Muscle layer of colon (tissue), 2 donors: ENCODE data around the gene FOXC1.

Experiments used
- H3K27ac ChIP-seq: one replicate; pipeline ENCODE4 v1.7.0; 2013; ENCODE audit warnings: low read depth, mild to moderate bottlenecking, low read length, moderate library complexity
- H3K27me3 ChIP-seq, 2 donors: one replicate each; pipeline ENCODE4 v1.7.0; 2013; ENCODE audit warnings: low read length in 2 of 2, mild to moderate bottlenecking in 2 of 2; ENCODE audit not compliant: insufficient read depth in 2 of 2, control insufficient read depth in 1 of 2
- H3K36me3 ChIP-seq: one replicate; pipeline ENCODE4 v1.7.0; 2013; ENCODE audit warnings: mild to moderate bottlenecking, low read length; ENCODE audit not compliant: insufficient read depth
- H3K4me1 ChIP-seq: one replicate; pipeline ENCODE4 v1.7.0; 2013; ENCODE audit warnings: mild to moderate bottlenecking, low read length; ENCODE audit not compliant: insufficient read depth
- H3K4me3 ChIP-seq, 2 donors: one replicate each; pipeline ENCODE4 v1.7.0; 2013; ENCODE audit warnings: low read length in 2 of 2, low read depth in 1 of 2, mild to moderate bottlenecking in 1 of 2, moderate library complexity in 1 of 2
- H3K9ac ChIP-seq: one replicate; pipeline ENCODE4 v1.7.0; 2013; ENCODE audit warnings: low read length
- H3K9me3 ChIP-seq: one replicate; pipeline ENCODE4 v1.7.0; 2013; ENCODE audit warnings: mild to moderate bottlenecking, low read length
- donor health status: abdominal sarcoma.
- donor health status: Adenocarcinoma of cecum.

Gene FOXC1

DNA sequence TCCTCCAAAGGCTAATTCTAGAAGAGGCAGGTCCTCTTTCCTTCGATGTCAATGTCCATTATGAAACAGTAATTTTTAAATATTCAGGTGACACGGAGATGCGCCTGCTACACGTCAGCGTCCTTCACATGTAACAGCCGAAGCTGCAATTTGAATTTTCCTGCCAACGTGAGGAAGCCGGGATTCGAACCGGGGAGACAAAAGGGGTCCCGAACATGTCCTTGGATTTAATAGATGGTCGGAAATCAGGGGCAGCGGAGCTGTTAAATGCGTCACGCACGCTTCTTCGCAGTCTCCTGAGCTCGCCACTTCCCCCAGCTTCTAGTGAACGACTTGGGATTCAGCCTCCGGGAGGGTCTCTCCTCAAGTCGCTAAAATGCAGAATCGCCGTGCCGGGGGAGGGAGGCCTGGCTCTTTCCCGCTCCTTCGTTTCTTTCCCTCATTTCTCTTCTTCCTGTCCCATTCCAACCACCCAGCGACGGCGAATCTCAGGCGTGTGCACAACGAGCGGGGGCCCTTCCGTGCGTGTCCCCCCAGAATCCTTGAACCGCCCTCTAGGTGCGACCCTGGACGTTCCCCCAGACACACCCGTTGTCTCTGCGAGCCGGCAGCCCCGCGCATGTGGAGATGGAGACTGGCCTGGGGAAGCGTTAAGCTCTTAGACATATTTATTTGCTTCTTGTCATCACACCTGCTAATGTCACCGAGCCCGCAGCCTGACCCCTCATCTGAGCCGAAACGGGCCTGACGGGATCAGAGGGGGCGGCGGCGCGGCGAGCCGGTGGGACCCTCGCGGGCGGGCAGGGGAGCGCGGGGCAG lies 1.3 kb upstream of the FOXC1 start:
- no peak overlapping the region for H3K27ac ChIP-seq
- H3K4me1 ChIP-seq: peaks cover 6% of the 10 kb centered on the region

DNA sequence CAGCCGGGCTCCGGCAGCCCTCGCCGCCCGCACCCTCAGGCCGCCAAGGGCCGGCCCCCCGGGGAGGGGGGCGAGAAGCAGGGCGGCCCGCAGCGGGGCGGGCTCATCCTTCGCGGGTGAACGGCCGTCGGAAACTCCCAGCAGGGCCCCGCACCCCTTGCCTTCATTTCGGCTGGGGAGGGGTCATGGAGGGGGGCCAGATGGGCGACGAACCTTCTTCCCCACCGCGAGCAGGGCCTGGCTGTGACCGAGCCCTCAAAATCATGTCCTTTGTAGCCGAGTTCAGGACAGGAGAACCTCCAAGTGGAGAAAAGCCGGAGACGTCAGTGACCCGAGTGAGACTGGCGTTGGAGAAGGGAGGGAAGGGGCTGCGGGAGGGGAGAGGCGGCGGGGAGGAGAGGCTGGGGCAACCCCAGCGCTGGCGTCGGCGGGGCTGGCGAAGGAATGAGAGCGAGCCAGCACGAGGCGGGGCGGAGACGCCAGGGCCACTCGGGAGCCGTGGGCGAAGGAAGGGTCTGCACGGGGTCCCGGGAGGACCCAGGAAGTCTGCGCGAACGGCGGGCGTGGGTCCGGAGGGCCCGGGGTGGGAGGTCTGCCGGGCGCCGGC lies 571 bp upstream of the FOXC1 start:
- H3K4me3 ChIP-seq: peak overlapping the region in 1 of 2 donors; percentile 36
- no peaks in the 10 kb centered on the region for H3K36me3 ChIP-seq
- peaks cover 6% of the 10 kb centered on the region for H3K4me1 ChIP-seq
- peaks cover 65 to 85% of the 10 kb centered on the region in 2 donors for H3K27me3 ChIP-seq
- no peak overlapping the region for H3K9ac ChIP-seq
- no peaks in the 10 kb centered on the region for H3K9me3 ChIP-seq
- H3K27ac ChIP-seq: no peak overlapping the region

More for the DNA sequence above, 1.3 kb upstream of the FOXC1 start:
- H3K9me3 ChIP-seq: no peaks in the 10 kb centered on the region
- H3K27me3 ChIP-seq: peaks cover 58 to 85% of the 10 kb centered on the region in 2 donors
- no peaks in the 10 kb centered on the region for H3K36me3 ChIP-seq
- H3K9ac ChIP-seq: no peak overlapping the region
- H3K4me3 ChIP-seq: no peak overlapping the region

DNA sequence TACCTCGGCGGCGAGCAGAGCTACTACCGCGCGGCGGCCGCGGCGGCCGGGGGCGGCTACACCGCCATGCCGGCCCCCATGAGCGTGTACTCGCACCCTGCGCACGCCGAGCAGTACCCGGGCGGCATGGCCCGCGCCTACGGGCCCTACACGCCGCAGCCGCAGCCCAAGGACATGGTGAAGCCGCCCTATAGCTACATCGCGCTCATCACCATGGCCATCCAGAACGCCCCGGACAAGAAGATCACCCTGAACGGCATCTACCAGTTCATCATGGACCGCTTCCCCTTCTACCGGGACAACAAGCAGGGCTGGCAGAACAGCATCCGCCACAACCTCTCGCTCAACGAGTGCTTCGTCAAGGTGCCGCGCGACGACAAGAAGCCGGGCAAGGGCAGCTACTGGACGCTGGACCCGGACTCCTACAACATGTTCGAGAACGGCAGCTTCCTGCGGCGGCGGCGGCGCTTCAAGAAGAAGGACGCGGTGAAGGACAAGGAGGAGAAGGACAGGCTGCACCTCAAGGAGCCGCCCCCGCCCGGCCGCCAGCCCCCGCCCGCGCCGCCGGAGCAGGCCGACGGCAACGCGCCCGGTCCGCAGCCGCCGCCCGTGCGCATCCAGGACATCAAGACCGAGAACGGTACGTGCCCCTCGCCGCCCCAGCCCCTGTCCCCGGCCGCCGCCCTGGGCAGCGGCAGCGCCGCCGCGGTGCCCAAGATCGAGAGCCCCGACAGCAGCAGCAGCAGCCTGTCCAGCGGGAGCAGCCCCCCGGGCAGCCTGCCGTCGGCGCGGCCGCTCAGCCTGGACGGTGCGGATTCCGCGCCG lies 994 bp downstream of the FOXC1 start:
- Histone ChIP-seq H3K27ac (no peak overlapping the region), H3K4me3 (peak overlapping the region in 1 of 2 donors; percentile 14), H3K9me3 (no peaks in the 10 kb centered on the region), H3K36me3 (no peaks in the 10 kb centered on the region), H3K27me3 (peaks cover 65 to 85% of the 10 kb centered on the region in 2 donors), H3K4me1 (peaks cover 6% of the 10 kb centered on the region), H3K9ac (no peak overlapping the region)

DNA sequence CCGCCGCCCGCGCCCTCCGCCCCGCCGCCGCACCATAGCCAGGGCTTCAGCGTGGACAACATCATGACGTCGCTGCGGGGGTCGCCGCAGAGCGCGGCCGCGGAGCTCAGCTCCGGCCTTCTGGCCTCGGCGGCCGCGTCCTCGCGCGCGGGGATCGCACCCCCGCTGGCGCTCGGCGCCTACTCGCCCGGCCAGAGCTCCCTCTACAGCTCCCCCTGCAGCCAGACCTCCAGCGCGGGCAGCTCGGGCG lies 1.5 kb downstream of the FOXC1 start:
- Histone ChIP-seq H3K4me3 (no peak overlapping the region), H3K9me3 (no peaks in the 10 kb centered on the region), H3K27ac (no peak overlapping the region), H3K27me3 (peaks cover 63 to 85% of the 10 kb centered on the region in 2 donors), H3K4me1 (peaks cover 6% of the 10 kb centered on the region), H3K9ac (no peak overlapping the region), H3K36me3 (no peaks in the 10 kb centered on the region)

DNA sequence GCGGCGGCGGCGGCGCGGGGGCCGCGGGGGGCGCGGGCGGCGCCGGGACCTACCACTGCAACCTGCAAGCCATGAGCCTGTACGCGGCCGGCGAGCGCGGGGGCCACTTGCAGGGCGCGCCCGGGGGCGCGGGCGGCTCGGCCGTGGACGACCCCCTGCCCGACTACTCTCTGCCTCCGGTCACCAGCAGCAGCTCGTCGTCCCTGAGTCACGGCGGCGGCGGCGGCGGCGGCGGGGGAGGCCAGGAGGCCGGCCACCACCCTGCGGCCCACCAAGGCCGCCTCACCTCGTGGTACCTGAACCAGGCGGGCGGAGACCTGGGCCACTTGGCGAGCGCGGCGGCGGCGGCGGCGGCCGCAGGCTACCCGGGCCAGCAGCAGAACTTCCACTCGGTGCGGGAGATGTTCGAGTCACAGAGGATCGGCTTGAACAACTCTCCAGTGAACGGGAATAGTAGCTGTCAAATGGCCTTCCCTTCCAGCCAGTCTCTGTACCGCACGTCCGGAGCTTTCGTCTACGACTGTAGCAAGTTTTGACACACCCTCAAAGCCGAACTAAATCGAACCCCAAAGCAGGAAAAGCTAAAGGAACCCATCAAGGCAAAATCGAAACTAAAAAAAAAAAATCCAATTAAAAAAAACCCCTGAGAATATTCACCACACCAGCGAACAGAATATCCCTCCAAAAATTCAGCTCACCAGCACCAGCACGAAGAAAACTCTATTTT lies 2.0 kb downstream of the FOXC1 start:
- Histone ChIP-seq H3K4me1 (peaks cover 6% of the 10 kb centered on the region), H3K9me3 (no peaks in the 10 kb centered on the region), H3K27ac (no peak overlapping the region), H3K9ac (no peak overlapping the region), H3K36me3 (no peaks in the 10 kb centered on the region), H3K4me3 (peak overlapping the region in 1 of 2 donors; percentile 20), H3K27me3 (peaks cover 58 to 85% of the 10 kb centered on the region in 2 donors)

DNA sequence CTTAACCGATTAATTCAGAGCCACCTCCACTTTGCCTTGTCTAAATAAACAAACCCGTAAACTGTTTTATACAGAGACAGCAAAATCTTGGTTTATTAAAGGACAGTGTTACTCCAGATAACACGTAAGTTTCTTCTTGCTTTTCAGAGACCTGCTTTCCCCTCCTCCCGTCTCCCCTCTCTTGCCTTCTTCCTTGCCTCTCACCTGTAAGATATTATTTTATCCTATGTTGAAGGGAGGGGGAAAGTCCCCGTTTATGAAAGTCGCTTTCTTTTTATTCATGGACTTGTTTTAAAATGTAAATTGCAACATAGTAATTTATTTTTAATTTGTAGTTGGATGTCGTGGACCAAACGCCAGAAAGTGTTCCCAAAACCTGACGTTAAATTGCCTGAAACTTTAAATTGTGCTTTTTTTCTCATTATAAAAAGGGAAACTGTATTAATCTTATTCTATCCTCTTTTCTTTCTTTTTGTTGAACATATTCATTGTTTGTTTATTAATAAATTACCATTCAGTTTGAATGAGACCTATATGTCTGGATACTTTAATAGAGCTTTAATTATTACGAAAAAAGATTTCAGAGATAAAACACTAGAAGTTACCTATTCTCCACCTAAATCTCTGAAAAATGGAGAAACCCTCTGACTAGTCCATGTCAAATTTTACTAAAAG lies 2.7 kb downstream of the FOXC1 start:
- H3K4me3 ChIP-seq: peak overlapping the region in 1 of 2 donors; percentile 20
- peaks cover 6% of the 10 kb centered on the region for H3K4me1 ChIP-seq
- no peaks in the 10 kb centered on the region for H3K36me3 ChIP-seq
- H3K9me3 ChIP-seq: no peaks in the 10 kb centered on the region
- peaks cover 51 to 85% of the 10 kb centered on the region in 2 donors for H3K27me3 ChIP-seq
- H3K27ac ChIP-seq: no peak overlapping the region
- H3K9ac ChIP-seq: no peak overlapping the region

DNA sequence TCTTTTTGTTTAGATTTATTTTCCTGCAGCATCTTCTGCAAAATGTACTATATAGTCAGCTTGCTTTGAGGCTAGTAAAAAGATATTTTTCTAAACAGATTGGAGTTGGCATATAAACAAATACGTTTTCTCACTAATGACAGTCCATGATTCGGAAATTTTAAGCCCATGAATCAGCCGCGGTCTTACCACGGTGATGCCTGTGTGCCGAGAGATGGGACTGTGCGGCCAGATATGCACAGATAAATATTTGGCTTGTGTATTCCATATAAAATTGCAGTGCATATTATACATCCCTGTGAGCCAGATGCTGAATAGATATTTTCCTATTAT lies 3.2 kb downstream of the FOXC1 start:
- H3K27me3 ChIP-seq: peaks cover 50 to 85% of the 10 kb centered on the region in 2 donors
- H3K4me3 ChIP-seq: no peak overlapping the region
- peaks cover 6% of the 10 kb centered on the region for H3K4me1 ChIP-seq
- no peaks in the 10 kb centered on the region for H3K36me3 ChIP-seq
- H3K9ac ChIP-seq: no peak overlapping the region
- H3K27ac ChIP-seq: no peak overlapping the region
- no peaks in the 10 kb centered on the region for H3K9me3 ChIP-seq

DNA sequence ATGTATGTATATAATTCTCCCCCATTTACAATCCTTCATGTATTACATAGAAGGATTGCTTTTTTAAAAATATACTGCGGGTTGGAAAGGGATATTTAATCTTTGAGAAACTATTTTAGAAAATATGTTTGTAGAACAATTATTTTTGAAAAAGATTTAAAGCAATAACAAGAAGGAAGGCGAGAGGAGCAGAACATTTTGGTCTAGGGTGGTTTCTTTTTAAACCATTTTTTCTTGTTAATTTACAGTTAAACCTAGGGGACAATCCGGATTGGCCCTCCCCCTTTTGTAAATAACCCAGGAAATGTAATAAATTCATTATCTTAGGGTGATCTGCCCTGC lies 3.6 kb downstream of the FOXC1 start:
- peaks cover 6% of the 10 kb centered on the region for H3K4me1 ChIP-seq
- no peak overlapping the region for H3K27ac ChIP-seq
- no peak overlapping the region for H3K4me3 ChIP-seq
- peaks cover 50 to 85% of the 10 kb centered on the region in 2 donors for H3K27me3 ChIP-seq
- H3K9ac ChIP-seq: no peak overlapping the region
- H3K36me3 ChIP-seq: no peaks in the 10 kb centered on the region
- no peaks in the 10 kb centered on the region for H3K9me3 ChIP-seq

DNA sequence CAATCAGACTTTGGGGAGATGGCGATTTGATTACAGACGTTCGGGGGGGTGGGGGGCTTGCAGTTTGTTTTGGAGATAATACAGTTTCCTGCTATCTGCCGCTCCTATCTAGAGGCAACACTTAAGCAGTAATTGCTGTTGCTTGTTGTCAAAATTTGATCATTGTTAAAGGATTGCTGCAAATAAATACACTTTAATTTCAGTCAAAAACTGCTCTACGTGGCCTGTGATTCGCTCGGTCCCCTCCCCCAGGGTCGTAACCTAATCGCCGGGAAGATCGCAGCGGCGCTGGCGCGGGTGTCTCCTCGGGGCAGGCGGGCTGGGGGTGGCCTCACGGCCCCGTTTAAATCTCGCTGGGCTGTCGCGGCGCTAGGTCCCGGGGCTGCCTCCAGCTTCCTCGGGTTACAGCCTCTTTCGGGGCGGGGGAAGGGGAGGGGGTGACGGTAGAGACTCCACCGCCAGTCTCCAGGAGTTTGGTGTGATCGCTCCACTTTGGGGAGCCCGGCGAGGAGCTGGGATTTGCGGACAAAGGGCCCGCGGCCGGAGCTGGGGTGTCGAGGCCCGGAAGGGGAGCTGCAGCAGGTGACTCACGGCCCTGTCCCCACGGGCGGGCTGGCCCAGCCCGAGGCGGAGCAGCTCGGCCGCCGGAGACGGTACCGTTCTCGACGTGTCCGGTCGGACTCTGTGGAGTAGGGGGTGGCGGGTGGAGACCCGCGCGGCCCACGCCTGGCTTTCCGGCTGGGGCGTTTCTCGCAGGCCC lies 4.2 kb downstream of the FOXC1 start:
- Histone ChIP-seq H3K9ac (no peak overlapping the region), H3K4me3 (no peak overlapping the region), H3K9me3 (no peaks in the 10 kb centered on the region), H3K36me3 (no peaks in the 10 kb centered on the region), H3K27ac (no peak overlapping the region), H3K4me1 (peaks cover 6% of the 10 kb centered on the region), H3K27me3 (peaks cover 50 to 85% of the 10 kb centered on the region in 2 donors)

DNA sequence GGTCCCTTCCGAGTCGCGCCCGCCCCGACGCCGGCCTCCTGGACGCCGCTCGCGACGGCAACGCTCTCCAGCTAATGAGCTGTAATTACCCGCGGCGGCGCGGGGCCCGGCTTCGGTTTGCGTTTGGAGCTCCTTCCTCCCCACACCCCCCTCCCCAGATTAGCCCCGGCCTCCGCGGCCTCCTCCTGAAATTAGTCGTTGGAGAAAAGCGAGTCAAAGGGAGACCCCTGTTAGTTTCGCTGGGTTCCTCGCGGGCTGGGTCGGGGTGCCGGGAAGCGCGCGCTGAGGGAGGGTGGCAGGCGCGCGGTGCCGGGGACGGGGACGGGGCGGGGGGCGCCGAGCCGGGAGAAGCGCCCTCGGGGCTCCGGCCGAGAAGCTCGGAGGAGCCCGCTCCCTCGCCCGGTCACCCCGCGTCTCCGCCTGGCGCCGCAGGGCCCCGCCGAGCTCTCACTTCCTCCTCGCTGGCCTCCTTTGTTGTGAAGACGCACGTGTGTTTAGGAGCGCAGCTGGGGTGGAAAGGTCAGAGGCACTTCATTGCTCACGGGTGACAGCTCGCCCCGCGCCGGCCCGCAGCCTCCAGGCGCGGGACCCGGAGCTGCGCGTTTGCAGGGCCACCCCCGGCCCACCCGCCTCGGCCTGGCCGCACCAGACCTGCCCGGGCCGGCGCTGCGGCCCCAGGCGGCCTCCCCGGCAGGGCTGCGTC lies 4.9 kb downstream of the FOXC1 start:
- peaks cover 6% of the 10 kb centered on the region for H3K4me1 ChIP-seq
- no peaks in the 10 kb centered on the region for H3K9me3 ChIP-seq
- peaks cover 57 to 86% of the 10 kb centered on the region in 2 donors for H3K27me3 ChIP-seq
- H3K4me3 ChIP-seq: no peak overlapping the region
- no peaks in the 10 kb centered on the region for H3K36me3 ChIP-seq
- H3K27ac ChIP-seq: no peak overlapping the region
- no peak overlapping the region for H3K9ac ChIP-seq
